Fibroblast of villous mesenchyme (primary cell): ENCODE results near the gene IL3RA. TPM values are rescaled to one million over a fixed set of nuclear protein-coding genes. Genes with fewer than 3 reads are reported as not detected.
"Not testable (repeated sequence)": the region's sequence is repeated elsewhere in the genome, so short reads cannot be mapped to it uniquely, and the experiment has no call there.

ENCODE experiments used
- DNase-seq: peaks from one replicate; pipeline ENCODE4 v3.0.0-alpha.2; 2010; ENCODE audit warnings: low read depth
- H3K4me3 ChIP-seq: 2 replicates; pipeline ENCODE4 v1.5.1; 2011; ENCODE audit warnings: low read depth, mild to moderate bottlenecking, low read length
- CTCF ChIP-seq: IDR thresholded peaks from 2 replicates; pipeline ENCODE4 v1.5.1; 2012; ENCODE audit warnings: low read depth, mild to moderate bottlenecking, low read length; ENCODE audit not compliant: insufficient read depth
- total RNA-seq: library from RNA; depleted of rRNA; stranded (reverse); fragments of >200 nt; gene quantifications from 2 replicates; pipeline ENCODE4 v1.2.3, GENCODE V29; 2012

Gene IL3RA
- total RNA-seq, 1 donor: not detected

DNA sequence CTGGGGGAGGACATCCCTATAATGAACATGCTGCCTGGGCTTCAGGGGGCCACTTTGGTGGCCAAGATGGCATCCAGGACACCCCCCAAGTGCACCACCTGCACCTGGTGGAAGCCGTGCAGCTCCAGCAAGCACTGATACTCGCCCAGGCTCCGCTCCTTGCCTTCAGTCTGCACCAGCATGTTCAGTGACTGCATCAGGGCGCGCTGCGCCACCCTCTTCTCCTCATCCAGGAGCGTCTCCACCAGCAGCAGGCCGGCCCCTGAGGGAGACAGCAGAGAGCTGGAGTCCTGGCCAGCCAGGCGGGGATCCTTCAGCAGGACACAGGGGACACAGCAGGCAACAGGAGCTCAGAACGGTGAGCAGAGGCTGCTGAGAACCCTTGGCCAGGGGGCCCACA lies 66.6 kb downstream of the IL3RA start:
- no peak for TF ChIP-seq CTCF
- H3K4me3 ChIP-seq: no peak overlapping the region
- DNase-seq: no peak

DNA sequence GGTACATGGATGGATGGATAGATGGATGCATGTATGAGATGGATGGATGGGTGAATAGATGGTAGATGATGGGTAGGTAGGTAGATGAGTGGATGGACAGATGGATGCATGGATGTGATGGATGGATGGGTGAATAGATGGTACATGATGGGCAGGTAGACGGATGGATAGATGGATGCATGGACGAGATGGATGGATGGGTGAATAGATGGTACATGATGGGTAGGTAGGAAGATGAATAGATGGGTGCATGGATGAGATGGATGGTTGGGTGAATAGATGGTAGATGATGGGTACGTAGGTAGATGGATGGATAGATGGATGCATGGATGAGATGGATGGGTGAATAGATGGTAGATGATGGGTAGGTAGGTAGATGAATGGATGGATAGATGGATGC lies 67.3 kb downstream of the IL3RA start:
- DNase-seq: not testable (repeated sequence)

GRCh38 chrX:1405769-1406168 lies 69.2 kb downstream of the IL3RA start:
- not testable (repeated sequence) for H3K4me3 ChIP-seq, DNase-seq

More for the DNA sequence above, 67.3 kb downstream of the IL3RA start:
- not testable (repeated sequence) for H3K4me3 ChIP-seq

DNA sequence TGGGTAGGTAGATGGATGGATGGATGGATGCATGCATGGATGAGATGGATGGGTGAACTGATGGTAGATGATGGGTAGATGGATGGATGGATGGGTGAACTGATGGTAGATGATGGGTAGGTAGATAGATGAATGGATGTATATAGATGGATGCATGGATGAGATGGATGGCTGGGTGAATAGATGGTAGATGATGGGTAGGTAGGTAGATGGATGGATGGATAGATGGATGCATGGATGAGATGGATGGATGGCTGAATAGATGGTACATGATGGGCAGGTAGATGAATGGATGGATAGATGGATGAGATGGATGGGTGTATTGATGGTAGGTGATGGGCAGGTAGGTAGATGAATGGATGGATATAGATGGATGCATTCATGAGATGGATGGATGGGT lies 70.5 kb downstream of the IL3RA start:
- DNase-seq: no peak
- TF ChIP-seq CTCF: no peak
- H3K4me3 ChIP-seq: no peak overlapping the region

DNA sequence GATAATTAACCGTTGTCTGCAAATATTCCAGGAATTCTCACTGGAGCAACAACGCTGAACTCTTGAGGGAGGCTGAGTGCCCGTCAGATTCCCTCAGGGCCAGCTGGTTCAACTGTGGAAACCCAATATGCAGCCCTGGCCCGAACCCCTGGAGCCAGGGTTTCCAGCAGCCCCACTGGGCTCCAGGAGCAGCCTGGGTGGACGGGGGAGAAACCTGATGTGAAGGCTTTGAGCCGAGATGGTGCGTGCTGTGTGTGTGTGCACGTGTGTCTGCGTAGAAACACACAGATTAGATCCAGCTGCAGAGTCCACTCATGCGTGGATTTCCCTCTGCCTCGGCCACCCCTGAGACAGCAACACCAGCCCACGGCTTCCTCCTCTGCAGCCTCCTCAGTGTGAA lies 74.7 kb downstream of the IL3RA start:
- no peak overlapping the region for H3K4me3 ChIP-seq
- DNase-seq: no peak
- TF ChIP-seq CTCF: no peak

- TF ChIP-seq CTCF: no peak
- DNase-seq: no peak
- no peak overlapping the region for H3K4me3 ChIP-seq
Observed at GRCh38 chrX:1412551-1413161, 76.1 kb downstream of the IL3RA start.

GRCh38 chrX:1416327-1416784 lies 79.8 kb downstream of the IL3RA start:
- no peak for DNase-seq
- no peak for TF ChIP-seq CTCF
- no peak overlapping the region for H3K4me3 ChIP-seq

- H3K4me3 ChIP-seq: no peak overlapping the region
- no peak for TF ChIP-seq CTCF
- DNase-seq: no peak
Observed at GRCh38 chrX:1416965-1417760, 80.6 kb downstream of the IL3RA start.
